Measurements from ENCODE around the gene DNAJB5.

- TF ChIP-seq POLR2A (IDR thresholded peaks at IDR 0.05; ENCODE audit: low read depth, low read length) = no peak
- no peak for TF ChIP-seq POLR2AphosphoS5 (IDR thresholded peaks at IDR 0.05; ENCODE audit: low read depth, low read length)
- TF ChIP-seq TAF1 (IDR thresholded peaks at IDR 0.05; ENCODE audit: low read depth, low read length) = no peak
Observed at GRCh38 chr9:34957492-34958410, 31.8 kb upstream of the DNAJB5 start, which contains the start of gene PHF24.

Data from GM12891 (cell line).